Cardiac fibroblast (primary cell): Measurements from ENCODE around the gene PLD2.

Experiments used
- DNase-seq, 2 donors: peaks; one replicate each; pipeline versions ENCODE4 v3.0.0 to v3.0.0-alpha.2; 2010; ENCODE audit warnings: low read depth in 2 of 2
- H3K4me3 ChIP-seq, 2 donors: replicated peaks in 1 of 2; 1 replicate in 1 of 2; 2 replicates in 1 of 2; pipeline ENCODE4 v1.5.1; 2011; ENCODE audit warnings: low read depth in 2 of 2, low read length in 2 of 2, mild to moderate bottlenecking in 2 of 2, moderate library complexity in 1 of 2
- CTCF ChIP-seq: IDR thresholded peaks from one replicate; pipeline ENCODE4 v1.5.1; 2011; ENCODE audit warnings: low read depth, mild to moderate bottlenecking, low read length, inconsistent platforms

Gene PLD2

GRCh38 chr17:4789951-4790704, 16.8 kb upstream of the PLD2 start:
- TF ChIP-seq CTCF: peak; percentile 45
- H3K4me3 ChIP-seq: peak overlapping the region; percentile 48 to 65
- DNase-seq: peak; percentile 88 to 97

- no peak for DNase-seq
- no peak for TF ChIP-seq CTCF
Measured at GRCh38 chr17:4790705-4791088, 16.3 kb upstream of the PLD2 start.

GRCh38 chr17:4795168-4795567, 11.8 kb upstream of the PLD2 start:
- no peak overlapping the region for H3K4me3 ChIP-seq
- no peak for TF ChIP-seq CTCF
- no peak for DNase-seq

More at GRCh38 chr17:4790705-4791088, 16.3 kb upstream of the PLD2 start:
- peak overlapping the region; percentile 48 to 65 for H3K4me3 ChIP-seq

GRCh38 chr17:4796552-4796920, 10.4 kb upstream of the PLD2 start:
- peak overlapping the region; percentile 81 to 93 for H3K4me3 ChIP-seq
- TF ChIP-seq CTCF: no peak
- DNase-seq: peak; percentile 47 to 55

GRCh38 chr17:4800462-4801196, 6.3 kb upstream of the PLD2 start:
- no peak overlapping the region for H3K4me3 ChIP-seq
- DNase-seq: no peak
- no peak for TF ChIP-seq CTCF

- no peak for DNase-seq
- no peak within 1 kb of the TSS for H3K4me3 ChIP-seq
- TF ChIP-seq CTCF: no peak
Measured at GRCh38 chr17:4802228-4802627, 4.7 kb upstream of the PLD2 start, which contains the start of gene C17orf114. Gene C17orf114 (minus strand): TSS chr17:4802328.

- peak in 1 of 2 donors; percentile 25 for DNase-seq
- H3K4me3 ChIP-seq: peak overlapping the region; percentile 50 to 69
- TF ChIP-seq CTCF: no peak
Measured at GRCh38 chr17:4806456-4806776, 536 bp upstream of the PLD2 start.
